CD14-positive monocyte (primary cell): ENCODE data around the gene ZMYND15. TPM values are rescaled to one million over a fixed set of nuclear protein-coding genes. Genes with fewer than 3 reads are reported as not detected.

Experiments used
- DNase-seq, 3 donors: peaks; one replicate each; pipeline ENCODE4 v3.0.0-alpha.2; 2011 to 2022
- H2AFZ ChIP-seq: 2 replicates; pipeline ENCODE4 v1.6.0; 2012; ENCODE audit warnings: mild to moderate bottlenecking, low read depth, low read length, inconsistent platforms; ENCODE audit not compliant: insufficient read depth, poor library complexity, severe bottlenecking
- H3K27ac ChIP-seq, 2 donors: 1 replicate in 1 of 2; 2 replicates in 1 of 2; pipeline ENCODE4 v1.5.1; 2012 to 2013; ENCODE audit warnings: low read length in 2 of 2, control low read depth in 1 of 2, inconsistent platforms in 1 of 2, low read depth in 1 of 2, mild to moderate bottlenecking in 1 of 2
- H3K27me3 ChIP-seq, 2 donors: one replicate each; pipeline versions ENCODE4 v1.6.0 to v1.6.1; 2011 to 2013; ENCODE audit warnings: low read length in 2 of 2; ENCODE audit not compliant: control insufficient read depth in 2 of 2, insufficient read depth in 2 of 2
- H3K36me3 ChIP-seq, 2 donors: replicated peaks in 1 of 2; 1 replicate in 1 of 2; 2 replicates in 1 of 2; pipeline versions ENCODE4 v1.5.1 to v1.6.1; 2012 to 2013; ENCODE audit warnings: low read length in 2 of 2, control low read depth in 1 of 2, inconsistent platforms in 1 of 2, mild to moderate bottlenecking in 1 of 2; ENCODE audit not compliant: insufficient read depth in 2 of 2, control insufficient read depth in 1 of 2
- H3K4me1 ChIP-seq, 2 donors: 1 replicate in 1 of 2; 2 replicates in 1 of 2; pipeline versions ENCODE4 v1.5.1 to v1.6.1; 2012 to 2013; ENCODE audit warnings: low read length in 2 of 2, control low read depth in 1 of 2, inconsistent platforms in 1 of 2, mild to moderate bottlenecking in 1 of 2, moderate library complexity in 1 of 2; ENCODE audit not compliant: insufficient read depth in 2 of 2, control insufficient read depth in 1 of 2
- H3K4me2 ChIP-seq: replicated peaks from 2 replicates; pipeline ENCODE3; 2012; ENCODE audit warnings: low read length, moderate library complexity, mild to moderate bottlenecking; ENCODE audit not compliant: poor library complexity, severe bottlenecking; ENCODE audit errors: extremely low read depth
- H3K4me3 ChIP-seq, 3 experiments: fragments of 200-600 bp in 1 of 3; sonication (generic) in 1 of 3; replicated peaks in 1 of 3; 1 replicate in 2 of 3; 2 replicates in 1 of 3; pipeline ENCODE4 v1.5.1; 2011 to 2013; ENCODE audit warnings: low read length in 3 of 3, mild to moderate bottlenecking in 3 of 3, control low read depth in 2 of 3, low read depth in 2 of 3, inconsistent platforms in 1 of 3, moderate library complexity in 1 of 3
- H3K79me2 ChIP-seq: 2 replicates; pipeline ENCODE4 v1.6.0; 2012; ENCODE audit warnings: mild to moderate bottlenecking, control low read depth, inconsistent platforms, low read length, moderate library complexity; ENCODE audit not compliant: insufficient read depth
- H3K9ac ChIP-seq: 2 replicates; pipeline ENCODE4 v1.6.0; 2017; ENCODE audit warnings: low read length, mild to moderate bottlenecking; ENCODE audit not compliant: insufficient read depth, poor library complexity, severe bottlenecking
- H3K9me3 ChIP-seq, 2 donors: replicated peaks in 1 of 2; 1 replicate in 1 of 2; 2 replicates in 1 of 2; pipeline versions ENCODE4 v1.5.1 to v1.6.1; 2012 to 2013; ENCODE audit warnings: low read length in 2 of 2, control low read depth in 1 of 2; ENCODE audit not compliant: control insufficient read depth in 1 of 2, insufficient read depth in 1 of 2
- H4K20me1 ChIP-seq: 2 replicates; pipeline ENCODE4 v1.6.0; 2012; ENCODE audit warnings: mild to moderate bottlenecking, low read length, control low read depth, moderate library complexity; ENCODE audit not compliant: insufficient read depth
- H3K27ac Mint-ChIP-seq, 7 donors: one replicate each; pipeline ENCODE4 v1.8.0; 2020; ENCODE audit warnings: mild to moderate bottlenecking in 7 of 7, mixed read lengths in 7 of 7, moderate library complexity in 6 of 7, inconsistent platforms in 2 of 7
- H3K27me3 Mint-ChIP-seq, 3 donors: one replicate each; pipeline ENCODE4 v1.8.0; 2021 to 2022; ENCODE audit warnings: low read depth in 3 of 3, mild to moderate bottlenecking in 3 of 3, mixed read lengths in 3 of 3, moderate library complexity in 3 of 3, inconsistent platforms in 1 of 3
- H3K36me3 Mint-ChIP-seq, 2 donors: one replicate each; pipeline ENCODE4 v1.8.0; 2020; ENCODE audit warnings: mixed read lengths in 2 of 2, inconsistent platforms in 1 of 2, mild to moderate bottlenecking in 1 of 2
- H3K4me1 Mint-ChIP-seq: one replicate; pipeline ENCODE4 v1.8.0; 2020; ENCODE audit warnings: mild to moderate bottlenecking, mixed read lengths
- H3K4me3 Mint-ChIP-seq, 2 donors: one replicate each; pipeline ENCODE4 v1.8.0; 2020; ENCODE audit warnings: mild to moderate bottlenecking in 2 of 2, mixed read lengths in 2 of 2, moderate library complexity in 1 of 2
- H3K9me3 Mint-ChIP-seq, 7 donors: one replicate each; pipeline ENCODE4 v1.8.0; 2020 to 2022; ENCODE audit warnings: mixed read lengths in 7 of 7, mild to moderate bottlenecking in 6 of 7, moderate library complexity in 6 of 7, inconsistent platforms in 2 of 7
- WGBS: methylation state at CpG from one replicate; pipeline ENCODE4 v1.1.5; 2013; ENCODE audit warnings: missing lambda C conversion rate; ENCODE audit not compliant: insufficient coverage; 5-methylcytosine and 5-hydroxymethylcytosine counted together
- intact Hi-C, 2 donors: fragments of 100-400 bp; cut with micrococcal nuclease; formaldehyde crosslinking; loops; one replicate each; pipeline versions ENCODE4 v1.15.0 to v1.15.1; 2023
- polyA plus RNA-seq, 3 donors: library from polyadenylated mRNA; depleted of rRNA in 1 of 3; unstranded in 2 of 3; stranded (reverse) in 1 of 3; fragments of 300-500 nt in 2 of 3; fragments of >200 nt in 1 of 3; fragmentation: Illumina TruSeq in 2 of 3; gene quantifications; 1 replicate in 2 of 3; 2 replicates in 1 of 3; pipeline ENCODE4 v1.2.3, GENCODE V29; 2012 to 2021
- TF ChIP-seq, protein P1 (sequence below): fragments of 200-600 bp; IDR thresholded peaks from one replicate; pipeline ENCODE4 v1.8.0; 2022; ENCODE audit warnings: antibody characterized with exemption, mild to moderate bottlenecking

The ZMYND15 gene
- polyA plus RNA-seq, 3 donors: 0.97 to 13.6 (median 1.2) TPM

DNA sequence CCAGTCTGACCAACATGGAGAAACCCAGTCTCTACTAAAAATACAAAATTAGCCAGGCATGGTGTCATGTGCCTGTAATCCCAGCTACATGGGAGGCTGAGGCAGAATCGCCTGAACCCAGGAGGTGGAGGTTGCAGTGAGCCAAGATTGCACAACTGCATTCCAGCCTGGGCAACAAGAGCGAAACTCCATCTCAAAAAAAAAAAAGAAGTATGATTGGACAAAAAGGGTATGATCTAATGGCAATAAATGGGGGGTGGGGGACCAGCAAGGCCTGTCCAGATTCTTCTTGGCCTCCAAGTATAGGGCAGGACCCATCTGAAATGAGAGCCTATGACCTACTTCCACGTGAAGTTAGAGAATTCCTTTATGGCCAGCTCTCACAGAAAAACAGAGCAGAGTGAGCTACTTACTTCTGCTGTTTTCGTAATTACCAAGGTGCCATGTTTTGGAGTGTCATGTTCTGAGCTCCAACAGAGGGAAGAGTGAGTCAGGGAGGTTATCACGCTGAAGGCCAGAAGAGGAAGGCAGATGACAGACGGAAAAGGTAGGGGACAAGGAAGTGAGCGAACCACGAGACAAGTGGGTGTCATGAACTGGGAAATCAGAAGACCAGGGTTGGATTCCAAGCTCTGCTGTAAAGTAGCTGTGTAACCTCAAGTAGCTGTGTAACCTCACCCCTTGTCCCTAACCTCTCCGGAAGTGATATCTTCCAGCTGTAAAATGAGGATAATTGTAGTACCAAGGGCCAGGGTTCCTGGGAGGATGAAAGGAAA, 3.6 kb upstream of the ZMYND15 start:
- Histone ChIP-seq H3K9ac (peak overlapping the region; percentile 23), H3K79me2 (no peaks in the 10 kb centered on the region), H3K4me3 (peak overlapping the region in 1 of 3 experiments; percentile 80), H4K20me1 (no peaks in the 10 kb centered on the region), H2AFZ (no peak overlapping the region), H3K4me2 (peak overlapping the region; percentile 50), H3K36me3 (peaks cover 0 to 13% of the 10 kb centered on the region in 2 donors), H3K27ac (peak overlapping the region; percentile 88 to 96), H3K27me3 (peaks cover 3 to 28% of the 10 kb centered on the region in 2 donors), H3K9me3 (no peaks in the 10 kb centered on the region), H3K4me1 (peaks cover 73 to 86% of the 10 kb centered on the region in 2 donors)
- peaks cover 54 to 59% of the 10 kb centered on the region in 2 donors for H3K36me3 Mint-ChIP-seq
- peaks cover 24 to 38% (median 34%) of the 10 kb centered on the region in 3 donors for H3K27me3 Mint-ChIP-seq
- TF ChIP-seq, protein P1, sequence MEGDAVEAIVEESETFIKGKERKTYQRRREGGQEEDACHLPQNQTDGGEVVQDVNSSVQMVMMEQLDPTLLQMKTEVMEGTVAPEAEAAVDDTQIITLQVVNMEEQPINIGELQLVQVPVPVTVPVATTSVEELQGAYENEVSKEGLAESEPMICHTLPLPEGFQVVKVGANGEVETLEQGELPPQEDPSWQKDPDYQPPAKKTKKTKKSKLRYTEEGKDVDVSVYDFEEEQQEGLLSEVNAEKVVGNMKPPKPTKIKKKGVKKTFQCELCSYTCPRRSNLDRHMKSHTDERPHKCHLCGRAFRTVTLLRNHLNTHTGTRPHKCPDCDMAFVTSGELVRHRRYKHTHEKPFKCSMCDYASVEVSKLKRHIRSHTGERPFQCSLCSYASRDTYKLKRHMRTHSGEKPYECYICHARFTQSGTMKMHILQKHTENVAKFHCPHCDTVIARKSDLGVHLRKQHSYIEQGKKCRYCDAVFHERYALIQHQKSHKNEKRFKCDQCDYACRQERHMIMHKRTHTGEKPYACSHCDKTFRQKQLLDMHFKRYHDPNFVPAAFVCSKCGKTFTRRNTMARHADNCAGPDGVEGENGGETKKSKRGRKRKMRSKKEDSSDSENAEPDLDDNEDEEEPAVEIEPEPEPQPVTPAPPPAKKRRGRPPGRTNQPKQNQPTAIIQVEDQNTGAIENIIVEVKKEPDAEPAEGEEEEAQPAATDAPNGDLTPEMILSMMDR: no peak
- peaks cover 0 to 18% (median 7%) of the 10 kb centered on the region in 7 donors for H3K9me3 Mint-ChIP-seq
- peak overlapping the region; percentile 97 to 99 (median 99) for H3K27ac Mint-ChIP-seq
- H3K4me1 Mint-ChIP-seq: peaks cover 78% of the 10 kb centered on the region
- peak overlapping the region; percentile 59 to 71 for H3K4me3 Mint-ChIP-seq
- intact Hi-C loops: loop anchor here in 1 of 2 donors (1.0 kb wide), 1 partner anchor 30 kb away; no protein-coding TSS in a partner anchor
- DNase-seq: peak; percentile 95 to 99 (median 97)
- 2% methylated on average over 7 of the region's 9 CpGs for WGBS

DNA sequence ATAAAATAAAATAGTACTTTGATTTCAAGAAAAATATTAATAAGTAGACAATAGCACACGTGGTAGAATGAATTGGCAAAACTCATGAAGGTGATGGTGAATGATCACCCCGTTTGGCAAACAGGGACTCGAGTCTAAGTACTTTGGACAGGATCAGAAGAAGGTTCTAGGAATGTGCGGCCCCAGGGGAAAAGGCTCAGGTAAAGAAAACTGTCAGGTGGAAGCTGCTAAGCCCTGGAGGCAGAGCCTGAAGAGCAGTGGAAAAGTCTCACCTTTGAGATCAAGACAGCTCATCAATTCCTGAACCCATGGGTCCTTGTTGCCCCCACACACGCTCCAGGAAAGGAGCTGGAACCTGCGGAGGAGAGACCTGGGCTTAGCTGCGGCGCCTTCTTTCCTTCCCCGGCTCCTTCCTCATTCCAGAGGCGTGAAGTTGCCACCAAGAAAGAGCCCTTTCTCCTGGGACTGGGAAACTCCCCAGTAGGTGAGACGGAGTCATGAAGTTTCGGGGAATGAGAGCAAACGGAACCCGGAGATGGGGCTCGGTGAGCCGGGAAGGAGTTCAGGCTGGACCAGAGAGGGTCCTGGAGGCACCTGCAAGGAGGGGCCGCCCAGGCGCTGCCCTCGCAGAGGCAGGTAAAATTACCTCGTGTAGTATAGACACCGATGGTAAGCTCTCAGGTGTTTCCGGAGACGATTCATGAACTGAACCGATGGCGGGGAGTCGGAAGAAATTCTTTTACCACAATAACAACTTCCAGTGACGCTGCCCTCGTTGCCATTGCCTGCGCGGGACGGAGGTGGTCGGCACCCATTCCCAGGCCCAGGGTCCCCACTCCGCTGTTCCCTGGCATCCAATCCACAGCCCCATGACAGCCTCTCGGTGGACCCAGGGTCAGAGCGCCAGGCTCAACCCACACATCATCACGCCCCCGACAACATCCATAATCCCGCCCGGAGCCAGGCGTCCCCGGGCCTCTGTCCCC, 1.2 kb upstream of the ZMYND15 start:
- H3K27ac ChIP-seq: peak overlapping the region; percentile 57 to 79
- DNase-seq: peak in 2 of 3 donors; percentile 29 to 69
- H3K27me3 Mint-ChIP-seq: peaks cover 36 to 50% (median 48%) of the 10 kb centered on the region in 3 donors
- H3K27ac Mint-ChIP-seq: peak overlapping the region; percentile 68 to 96 (median 89)
- intact Hi-C loops: loop anchor here in 1 of 2 donors (2.0 kb wide), 1 partner anchor 52 kb away; no protein-coding TSS in a partner anchor
- H4K20me1 ChIP-seq: no peaks in the 10 kb centered on the region
- peaks cover 0 to 13% of the 10 kb centered on the region in 2 donors for H3K36me3 ChIP-seq
- H3K4me3 Mint-ChIP-seq: peak overlapping the region; percentile 95 to 99
- H3K9me3 Mint-ChIP-seq: peaks cover 0 to 18% (median 8%) of the 10 kb centered on the region in 7 donors
- H3K4me1 Mint-ChIP-seq: peaks cover 56% of the 10 kb centered on the region
- no peaks in the 10 kb centered on the region for H3K79me2 ChIP-seq
- peaks cover 55 to 66% of the 10 kb centered on the region in 2 donors for H3K4me1 ChIP-seq
- peaks cover 3 to 44% of the 10 kb centered on the region in 2 donors for H3K27me3 ChIP-seq
- peak overlapping the region; percentile 80 for H3K9ac ChIP-seq
- WGBS: 10% methylated on average over 37 of the region's 41 CpGs
- TF ChIP-seq, protein P1: no peak
- H3K4me2 ChIP-seq: peak overlapping the region; percentile 71
- no peak overlapping the region for H2AFZ ChIP-seq
- no peaks in the 10 kb centered on the region for H3K9me3 ChIP-seq
- peaks cover 46 to 51% of the 10 kb centered on the region in 2 donors for H3K36me3 Mint-ChIP-seq
- peak overlapping the region; percentile 46 to 78 (median 76) for H3K4me3 ChIP-seq
